Stimulated activated CD8-positive, alpha-beta memory T cell treated with anti-CD3 and anti-CD28 coated beads, Interleukin-4, amount 100 ng/mL, for 24 hours (primary cell): Measurements from ENCODE around the gene CYP11A1.
"Not testable (repeated sequence)": the region's sequence is repeated elsewhere in the genome, so short reads cannot be mapped to it uniquely, and the experiment has no call there.

Experiments used
- DNase-seq: peaks from one replicate; pipeline ENCODE4 v3.0.0-alpha.2; 2020; ENCODE audit warnings: low read depth

Gene CYP11A1

DNA sequence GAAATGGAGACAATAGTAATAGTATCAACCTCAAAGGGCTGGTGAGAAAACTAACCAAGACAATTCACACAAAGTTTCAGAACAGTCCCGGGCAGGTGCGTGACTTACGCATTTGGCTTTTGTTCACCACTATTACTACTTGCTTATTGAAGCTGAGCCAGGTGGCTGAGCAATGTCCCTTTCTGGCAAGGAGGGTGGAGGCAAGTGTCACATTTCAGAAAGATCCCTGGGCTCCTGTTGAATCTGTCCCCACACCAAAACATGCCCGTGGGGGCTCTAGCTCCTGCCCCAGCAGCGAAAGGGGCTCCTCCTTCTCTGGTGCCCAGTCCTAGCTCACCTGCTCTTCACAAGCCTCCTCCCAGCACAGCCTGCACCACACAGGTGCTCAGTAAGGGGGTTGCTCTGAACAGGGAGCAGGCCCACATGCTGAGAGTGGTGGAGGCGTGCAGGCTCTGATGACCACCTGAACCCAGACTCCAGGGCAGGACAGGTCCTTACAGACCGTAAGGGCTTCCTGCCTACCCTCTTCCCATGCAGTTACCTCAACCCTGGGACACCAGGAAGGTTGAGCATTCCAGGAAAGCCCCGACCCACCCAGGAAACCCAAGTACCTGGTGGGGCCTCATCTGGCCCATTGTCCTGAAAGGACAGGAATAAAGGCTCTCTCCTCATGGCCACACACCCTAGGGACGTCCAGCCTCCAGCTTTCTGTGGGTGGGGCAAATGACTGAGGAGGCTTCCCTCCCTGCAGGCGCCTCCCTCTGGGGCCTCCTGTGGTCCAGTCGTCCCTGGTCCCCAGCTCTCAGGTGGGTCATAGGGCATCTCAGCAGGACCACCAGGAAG, 33.7 kb upstream of the CYP11A1 start:
- no peak for DNase-seq

DNA sequence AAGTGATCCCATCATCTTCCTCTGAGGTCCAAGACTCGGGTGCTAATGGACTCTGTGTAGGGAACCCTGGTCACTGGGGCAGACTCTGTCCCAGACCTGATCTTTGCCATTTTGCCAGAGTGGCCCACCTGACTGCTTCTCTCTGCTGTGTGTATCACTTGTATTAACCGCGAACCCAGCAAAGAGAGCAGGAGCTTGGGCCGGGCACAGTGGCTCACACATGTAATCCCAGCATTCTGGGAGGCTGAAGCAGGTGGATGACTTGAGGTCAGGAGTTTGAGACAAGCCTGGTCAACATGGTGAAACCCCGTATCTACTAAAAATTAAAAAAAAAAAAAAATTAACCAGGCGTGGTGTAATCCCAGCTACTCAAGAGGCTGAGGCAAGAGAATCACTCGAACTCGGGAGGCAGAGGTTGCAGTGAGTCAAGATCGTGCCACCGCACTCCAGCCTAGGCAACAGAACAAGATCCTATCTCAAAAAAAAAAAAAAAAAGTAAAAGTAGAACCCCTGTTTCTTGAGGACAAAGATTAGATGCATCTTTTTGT, 32.9 kb upstream of the CYP11A1 start:
- DNase-seq, result no peak

DNA sequence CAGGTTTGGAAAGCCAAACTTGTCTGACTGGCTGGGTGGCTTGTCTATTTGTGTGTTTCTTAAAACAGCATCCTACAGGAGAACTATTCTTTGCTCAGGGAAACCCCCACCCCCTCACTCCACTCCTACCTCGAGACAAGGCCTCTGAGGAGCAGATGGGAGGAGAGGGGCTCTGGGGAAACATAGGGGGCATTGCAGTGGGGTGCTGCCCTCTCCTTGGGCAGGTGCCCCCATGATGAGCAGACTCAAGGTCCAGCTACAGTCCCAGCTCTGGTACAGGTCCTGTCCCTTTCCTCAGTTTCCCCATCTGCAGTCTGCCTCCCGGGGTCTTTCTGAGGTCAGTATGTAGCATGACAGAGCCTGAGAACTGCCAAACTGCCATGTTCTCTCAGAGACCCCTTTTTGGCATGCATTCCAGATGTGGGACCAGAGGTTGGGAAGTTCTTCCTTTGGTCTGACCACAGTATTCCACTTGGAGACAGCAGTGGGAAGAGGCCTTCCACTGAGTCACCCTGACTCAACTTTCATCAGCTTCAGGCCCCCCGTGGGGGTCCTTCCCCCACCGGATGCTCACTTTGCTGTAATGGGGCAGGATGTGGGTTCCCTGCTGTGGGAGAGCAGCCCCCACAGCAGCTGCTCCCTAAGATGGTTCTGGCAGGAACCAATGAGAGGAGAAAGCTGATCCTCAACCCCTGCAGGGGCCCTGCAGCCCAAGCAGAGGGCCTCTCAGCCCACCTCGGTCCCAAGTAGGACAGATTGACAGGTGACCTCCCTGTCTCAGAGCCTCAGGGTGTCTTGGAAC, 32.3 kb upstream of the CYP11A1 start:
- DNase-seq, result peak; percentile 52

DNA sequence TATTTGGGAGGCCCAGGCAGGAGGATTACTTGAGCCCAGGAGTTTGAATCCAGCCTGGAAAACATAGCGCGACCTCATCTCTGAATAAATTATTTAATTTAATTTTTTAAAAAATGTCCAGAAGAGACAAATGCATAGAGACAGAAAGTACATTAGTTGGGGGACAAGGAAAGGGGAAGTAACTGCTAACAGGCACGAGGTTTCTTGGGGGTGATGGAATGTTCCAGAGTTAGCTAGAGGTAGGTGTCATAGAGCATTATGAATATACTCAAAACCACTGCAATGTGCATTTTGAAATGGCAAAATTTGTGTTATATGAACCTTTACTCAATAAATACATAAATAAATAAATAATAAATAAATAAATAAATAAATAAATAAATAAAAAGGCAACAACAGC, 31.7 kb upstream of the CYP11A1 start:
- DNase-seq, result no peak

DNA sequence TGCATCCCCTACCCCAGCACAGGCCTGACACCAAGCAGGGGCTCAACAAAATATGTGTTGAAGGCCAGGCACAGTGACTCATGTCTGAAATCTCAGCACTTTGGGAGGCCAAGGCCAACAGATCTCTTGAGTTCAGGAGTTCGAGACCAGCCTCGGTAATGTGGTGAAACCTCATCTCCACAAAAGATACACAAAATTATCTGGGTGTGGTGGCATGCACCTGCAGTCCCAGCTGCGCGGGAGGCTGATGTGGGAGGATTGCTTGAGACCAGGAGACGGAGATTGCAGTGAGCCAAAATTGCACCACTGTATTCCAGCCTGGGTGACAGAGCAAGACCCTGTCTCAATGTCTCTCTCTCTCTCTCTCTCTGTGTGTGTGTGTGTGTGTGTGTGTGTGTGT, 30.7 kb upstream of the CYP11A1 start:
- no peak for DNase-seq

DNA sequence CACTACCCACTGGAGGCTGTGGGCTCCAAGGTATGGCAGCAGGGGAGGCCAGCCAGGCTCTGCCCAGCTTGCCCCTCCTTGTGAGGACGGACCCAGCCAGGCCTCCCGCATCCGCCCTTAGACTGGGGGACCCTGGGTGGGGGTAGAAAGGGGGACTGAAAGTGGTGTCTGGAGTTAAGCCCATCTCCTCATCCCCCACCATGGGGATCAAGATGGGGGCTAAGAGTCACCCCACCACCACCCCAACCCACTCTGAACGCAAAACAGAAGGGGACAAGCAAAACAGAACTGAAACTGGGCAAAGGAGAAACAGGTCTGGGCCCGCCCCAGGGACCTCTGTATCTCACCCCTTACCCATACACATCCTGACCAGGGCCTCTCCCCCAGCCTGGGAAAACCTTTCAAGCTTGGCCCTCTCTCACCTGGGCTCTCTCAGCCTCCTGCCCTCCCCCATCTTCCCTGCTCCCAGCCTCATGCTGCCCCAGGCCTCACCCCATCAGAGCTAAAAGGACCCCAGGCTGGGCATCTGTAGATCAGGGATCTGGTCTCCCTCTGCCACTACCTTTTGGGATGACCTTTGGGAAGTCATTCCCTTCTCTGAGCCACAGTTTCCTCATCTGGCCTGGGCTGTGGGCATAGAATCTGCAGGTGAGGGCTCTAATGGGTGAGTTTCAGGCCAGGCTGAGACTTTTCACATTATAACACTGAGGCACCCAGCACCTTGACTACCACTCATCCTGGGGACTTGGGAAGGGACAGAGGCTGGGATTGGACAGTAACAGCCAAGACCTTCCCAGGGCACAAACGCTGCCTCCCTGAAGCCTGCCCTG, 30.0 kb upstream of the CYP11A1 start:
- no peak for DNase-seq

DNA sequence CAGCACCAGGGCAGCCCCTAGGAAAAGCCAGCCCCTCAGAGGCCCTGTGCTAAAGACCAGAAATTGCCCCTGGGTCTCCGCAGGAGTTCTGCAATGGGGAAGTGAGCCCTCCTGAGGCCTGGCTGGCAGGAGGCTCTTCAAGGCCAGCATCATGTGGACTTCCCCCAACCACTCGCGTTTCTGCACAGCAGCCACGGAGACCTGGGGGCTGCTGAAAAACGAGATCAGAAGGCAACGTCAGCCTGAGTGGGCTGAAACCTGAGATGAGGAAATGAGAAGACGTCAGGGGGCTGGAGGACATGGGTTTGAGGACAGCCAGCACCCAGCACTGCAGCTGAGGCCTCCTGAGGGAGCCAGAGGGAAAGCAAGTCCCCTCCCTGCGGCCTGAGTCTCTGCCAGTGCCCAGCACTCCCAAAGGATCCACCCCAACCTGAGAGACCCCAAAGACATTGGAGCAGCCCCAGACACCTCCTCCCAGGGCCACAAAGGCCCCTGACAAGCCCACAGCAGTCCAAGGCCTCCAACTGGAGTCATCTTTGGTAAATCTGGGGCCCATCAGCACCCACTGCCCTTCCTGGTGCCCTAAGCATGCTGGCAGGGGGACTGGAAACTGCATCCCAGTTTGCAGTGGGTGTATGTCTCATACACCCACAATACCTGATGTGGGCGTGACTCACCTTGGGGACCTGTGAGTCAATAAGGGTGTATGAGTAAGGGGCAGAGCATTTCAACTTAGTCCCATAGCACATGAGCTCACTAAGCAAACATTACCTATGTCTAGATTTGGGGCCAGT, 29.2 kb upstream of the CYP11A1 start:
- peak; percentile 58 for DNase-seq

DNA sequence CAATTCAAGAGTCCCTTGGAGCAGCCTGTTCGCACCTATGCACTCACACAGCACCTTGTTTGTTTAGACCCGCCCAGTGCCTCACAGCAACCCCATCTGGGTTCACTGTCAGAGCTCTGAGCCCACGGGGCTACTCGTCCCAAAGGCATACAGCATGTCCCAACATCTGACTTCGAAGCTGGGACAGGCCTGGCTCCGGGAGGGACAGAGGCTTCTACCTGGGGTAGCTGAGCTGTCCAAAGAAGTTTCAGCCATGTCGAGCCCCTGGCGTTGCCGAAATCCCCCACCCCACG, 28.6 kb upstream of the CYP11A1 start:
- no peak for DNase-seq

DNA sequence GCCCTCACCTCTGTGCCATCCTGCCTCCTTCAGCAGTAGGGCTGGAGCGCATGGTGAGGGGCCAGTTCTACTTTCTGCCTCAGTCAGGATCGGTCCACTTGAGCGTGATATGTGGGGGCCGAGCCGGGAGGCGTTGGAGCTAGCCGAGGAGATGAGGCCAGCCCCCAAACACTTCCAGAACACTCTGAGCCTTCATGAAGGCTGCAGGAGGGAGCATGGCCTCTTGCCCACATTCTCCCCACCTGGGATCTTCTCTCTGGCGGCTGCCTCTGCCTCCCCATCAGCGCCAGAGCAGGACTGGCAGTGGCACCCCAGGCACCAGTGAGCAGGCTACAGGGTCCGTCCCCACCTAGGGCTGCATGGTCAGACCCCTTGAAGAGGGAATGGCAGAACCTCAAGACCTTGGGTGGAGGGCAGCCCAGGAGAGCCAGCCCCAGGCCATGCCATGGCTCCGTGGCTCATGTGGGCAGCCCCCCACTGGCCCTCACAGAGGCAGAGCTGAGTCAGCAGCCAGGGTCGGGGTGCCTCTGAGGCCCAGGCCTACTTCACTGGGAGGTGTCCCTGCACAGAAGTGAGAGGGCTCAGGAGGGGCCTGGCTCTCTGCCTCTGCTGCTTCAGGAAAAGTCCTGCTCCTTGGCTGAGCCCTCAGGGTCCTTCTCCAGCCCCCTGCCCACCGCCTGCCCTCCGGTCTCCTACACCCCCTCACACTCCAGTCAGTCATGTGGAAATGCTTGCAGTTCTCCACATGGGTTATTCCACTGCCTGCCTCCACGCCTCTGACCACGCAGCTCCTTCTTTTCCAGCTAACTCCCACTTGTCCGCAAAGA, 28.1 kb upstream of the CYP11A1 start:
- DNase-seq, result no peak

DNA sequence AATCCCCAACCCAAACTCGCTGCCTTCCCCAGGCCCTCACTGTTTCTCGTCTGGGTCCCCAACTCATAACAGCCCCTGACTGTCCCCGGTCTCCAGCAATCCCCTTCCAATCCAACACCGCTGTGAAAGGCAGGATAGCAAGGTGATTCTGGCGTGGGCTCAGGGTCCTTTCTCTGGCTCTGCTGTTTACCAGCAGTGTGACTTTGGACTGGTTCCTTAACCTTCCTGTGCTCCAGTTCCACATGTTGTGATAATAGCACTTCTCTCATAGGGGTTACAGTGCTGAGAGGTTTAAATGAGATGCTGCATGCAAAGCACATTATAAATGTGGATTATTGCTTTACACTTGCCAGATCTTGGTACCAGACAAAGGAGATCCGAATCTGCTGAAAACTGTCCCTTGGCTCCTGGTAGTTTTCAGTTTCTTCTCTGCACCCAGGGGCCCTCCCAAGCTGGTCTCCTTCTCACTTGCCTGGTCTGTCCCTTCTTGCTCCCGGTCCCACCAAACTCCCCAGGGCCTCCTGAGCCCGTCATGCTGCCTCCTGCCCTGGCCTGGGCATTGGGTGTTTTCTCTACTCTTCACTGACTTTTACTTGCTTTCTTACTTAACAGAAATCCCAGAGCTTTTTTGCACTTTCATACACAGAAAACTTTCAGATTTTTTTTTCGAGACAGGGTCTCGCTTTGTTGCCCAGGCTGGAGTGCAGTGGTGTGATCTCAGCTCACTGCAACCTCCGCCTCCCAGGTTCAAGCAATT, 26.8 kb upstream of the CYP11A1 start:
- DNase-seq, result no peak

DNA sequence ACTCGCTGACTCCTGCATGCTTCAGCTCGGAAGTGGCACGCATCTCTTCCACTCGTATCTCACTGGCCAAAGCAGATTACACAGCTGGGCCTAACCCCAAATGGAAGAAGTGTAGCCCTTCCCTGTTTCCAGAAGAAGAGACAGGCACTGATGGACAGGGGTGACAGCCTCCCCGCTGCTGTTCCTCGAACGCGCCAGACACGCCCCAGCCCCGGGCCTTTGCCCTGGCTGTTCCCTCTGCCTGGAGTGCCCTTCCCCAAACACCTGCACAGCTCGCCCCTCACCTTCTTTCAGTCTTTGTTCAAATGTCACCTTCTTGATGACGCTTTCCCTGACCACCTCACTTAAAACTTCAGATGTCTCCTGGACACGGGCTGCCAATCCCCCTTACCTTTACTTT, 26.0 kb upstream of the CYP11A1 start:
- DNase-seq, result no peak

DNA sequence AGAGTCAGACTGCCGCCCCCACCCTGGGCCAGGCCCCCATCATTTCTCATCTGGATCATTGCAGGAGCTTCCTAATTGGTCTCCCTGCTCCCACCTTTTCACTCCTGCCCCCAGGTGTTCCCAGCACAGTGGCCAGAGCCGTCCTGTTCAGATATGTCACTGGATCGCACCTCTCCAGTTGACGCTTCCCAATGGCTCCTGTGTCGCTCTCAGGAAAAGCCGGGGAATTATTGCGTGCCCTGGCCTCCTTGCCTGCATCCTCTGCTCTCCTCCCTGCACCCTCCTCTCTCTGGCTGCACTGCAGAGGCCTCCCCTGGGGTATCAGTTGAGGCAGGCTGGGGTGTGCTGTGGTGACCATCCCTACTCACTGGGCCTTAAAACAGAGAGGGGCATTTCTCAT, 25.5 kb upstream of the CYP11A1 start:
- no peak for DNase-seq

DNA sequence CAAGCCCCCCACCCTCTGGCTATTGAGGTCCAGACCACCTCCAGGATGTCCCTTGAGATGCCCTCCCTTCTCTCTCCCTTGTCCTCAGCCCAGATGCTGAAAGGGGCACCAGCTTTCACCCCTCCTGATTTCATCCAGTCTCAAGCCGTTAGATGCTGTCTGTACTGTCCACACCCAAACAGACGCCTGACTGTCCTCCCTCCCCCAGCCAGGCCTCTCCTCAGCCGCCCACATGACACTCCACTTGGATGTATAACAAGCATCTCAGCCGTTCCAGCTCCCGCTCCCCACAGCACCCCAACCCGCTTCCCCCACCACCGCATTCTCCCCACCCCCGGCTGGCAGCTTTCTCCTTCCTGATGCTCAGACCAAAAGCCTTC, 25.0 kb upstream of the CYP11A1 start:
- DNase-seq, result no peak

DNA sequence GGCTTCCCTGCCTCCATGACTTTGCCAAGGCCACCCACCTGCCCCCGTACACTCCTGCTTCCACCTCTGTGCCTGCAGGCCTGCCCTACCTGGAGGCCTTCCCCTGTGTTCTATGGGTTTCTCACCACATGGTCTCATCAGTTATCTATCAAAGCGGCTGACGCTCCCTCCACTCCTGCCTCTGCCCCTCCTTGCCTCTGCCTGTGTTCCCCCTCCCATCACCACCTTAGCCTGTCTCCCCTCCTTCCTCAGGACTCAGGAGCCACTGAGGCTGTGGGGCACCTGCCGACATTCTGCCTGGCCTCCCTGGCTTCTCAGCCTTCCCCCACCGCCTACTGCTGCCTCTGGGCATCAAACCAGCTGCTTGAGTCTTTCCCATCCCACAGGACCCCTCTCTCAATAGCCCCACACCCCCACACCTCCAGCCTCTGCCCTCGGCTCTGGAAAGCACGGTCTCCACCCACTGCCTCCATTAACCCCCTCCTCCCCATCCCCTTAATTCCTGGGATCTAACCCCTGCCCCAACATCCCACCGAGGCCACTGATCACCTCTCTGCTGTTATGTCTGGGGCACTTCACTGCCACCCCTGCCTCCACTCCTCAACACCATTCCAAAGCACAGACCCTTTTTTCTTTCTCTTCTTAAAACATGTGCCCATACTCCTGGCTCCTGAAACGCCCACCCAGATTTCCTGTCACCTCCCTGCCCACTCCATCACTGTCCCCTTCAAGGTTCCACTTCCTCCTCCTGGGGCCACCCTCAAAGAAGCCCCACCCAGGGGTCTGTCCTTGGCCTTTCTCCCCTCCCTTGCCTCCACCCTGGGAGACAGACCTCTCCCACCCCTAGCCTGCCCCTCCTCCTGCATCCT, 24.4 kb upstream of the CYP11A1 start:
- DNase-seq, result no peak

DNA sequence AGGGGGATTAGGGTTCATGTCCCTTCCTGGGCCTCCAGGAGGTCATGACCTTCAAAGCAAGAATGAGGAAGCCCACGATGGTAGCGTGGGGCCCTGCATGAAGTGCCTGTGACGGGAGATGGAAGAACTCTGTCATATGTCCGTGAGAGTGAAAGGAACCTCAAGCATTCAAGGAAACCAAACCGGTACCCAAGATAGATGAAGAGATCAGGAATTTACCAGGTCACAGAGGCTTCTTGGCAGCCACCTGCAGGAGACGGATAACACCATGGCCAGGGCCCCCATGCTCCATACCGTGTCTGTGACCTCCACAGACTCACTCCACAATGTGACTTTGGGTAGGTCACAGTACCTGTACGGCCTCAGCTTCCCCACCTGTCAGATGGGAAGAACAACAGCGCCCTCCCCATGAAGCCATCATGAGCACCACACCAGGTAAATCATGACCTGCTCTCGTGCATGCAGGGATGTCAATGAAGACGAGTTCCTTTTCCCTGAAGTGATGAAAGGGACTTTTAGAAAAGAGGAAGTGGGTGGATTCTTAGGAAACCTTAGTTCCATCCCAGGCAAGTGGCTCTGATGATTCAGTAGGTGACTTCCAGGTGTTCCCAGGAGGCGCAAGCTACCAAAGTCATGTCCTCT, 23.3 kb upstream of the CYP11A1 start:
- DNase-seq, result no peak

DNA sequence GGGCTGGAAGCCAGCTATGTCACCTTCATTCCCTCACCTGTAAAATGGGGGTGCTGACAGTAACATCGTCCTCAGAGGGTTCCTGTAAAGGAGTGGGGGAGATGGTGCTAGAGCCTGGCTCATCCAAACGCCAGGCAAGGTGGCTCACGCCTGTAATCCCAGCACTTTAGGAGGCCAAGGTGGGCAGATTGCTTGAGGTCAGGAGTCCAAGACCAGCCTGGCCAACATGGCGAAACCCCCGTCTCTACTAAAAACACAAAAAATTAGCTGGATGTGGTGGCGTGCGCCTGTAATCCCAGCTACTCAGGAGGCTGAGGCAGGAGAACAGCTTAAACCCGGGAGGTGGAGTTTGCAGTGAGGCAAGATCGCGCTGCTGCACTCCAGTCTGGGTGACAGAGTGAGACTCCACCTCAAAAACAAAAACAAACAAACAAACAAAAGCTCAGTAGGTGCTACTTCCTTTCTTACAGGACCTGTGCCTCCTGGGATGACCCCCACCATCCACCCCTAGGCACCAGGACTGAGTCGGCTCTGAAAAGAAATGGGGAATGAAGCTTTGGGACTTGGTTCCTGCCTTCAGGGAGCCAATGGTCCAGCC, 22.7 kb upstream of the CYP11A1 start:
- DNase-seq, result not testable (repeated sequence)

DNA sequence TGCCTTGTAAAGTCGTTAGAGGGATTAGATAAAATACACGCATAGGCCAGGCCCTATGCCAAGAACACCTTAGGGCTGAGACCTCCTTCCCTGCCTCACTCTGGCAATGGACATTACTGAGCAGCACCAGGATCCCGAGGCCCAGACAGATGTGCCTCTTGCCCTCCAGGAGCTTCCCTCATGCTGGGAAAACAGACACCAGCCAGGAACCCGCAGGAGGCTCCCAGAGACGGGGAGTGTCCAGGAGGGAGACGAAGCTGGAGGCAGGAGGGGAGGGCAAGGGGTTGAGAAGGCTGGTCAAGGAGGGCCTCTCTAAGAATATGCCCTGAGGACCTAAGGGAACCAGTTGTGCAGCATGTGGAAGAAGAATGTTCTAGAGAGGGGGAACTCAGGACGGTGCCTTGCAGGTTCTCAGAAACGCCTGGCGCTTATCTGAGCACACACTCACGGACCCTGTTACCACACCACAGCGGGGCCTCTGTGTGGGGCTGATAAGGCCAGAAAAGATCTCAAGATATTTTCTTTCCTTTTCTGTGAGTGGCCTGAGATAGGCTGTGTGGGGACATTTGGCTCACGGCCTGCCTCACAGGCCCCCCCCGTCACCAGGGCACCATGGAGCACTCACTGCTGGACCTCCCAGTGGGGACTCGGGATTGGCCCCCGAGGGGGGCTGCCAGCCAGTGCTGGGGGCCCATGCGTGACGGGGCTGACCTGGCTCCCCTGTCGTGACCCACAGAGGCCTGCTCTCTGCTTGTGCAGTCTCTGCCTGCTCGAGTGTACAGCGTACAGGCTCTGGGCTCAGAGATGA, 22.0 kb upstream of the CYP11A1 start:
- DNase-seq, result no peak
